Esophagus squamous epithelium (tissue), 5 donors: ENCODE results near the gene HEPACAM. TPM values are rescaled to one million over a fixed set of nuclear protein-coding genes. Genes with fewer than 3 reads are reported as not detected.
"Not testable (repeated sequence)": the region's sequence is repeated elsewhere in the genome, so short reads cannot be mapped to it uniquely, and the experiment has no call there.

Source experiments
- DNase-seq: peaks from one replicate; lab custom pipeline; 2025; lab: John Stamatoyannopoulos, UW
- H3K27ac ChIP-seq, 4 donors: fragments of 200-600 bp; sonication (generic); one replicate each; pipeline ENCODE4 v1.5.1; 2016 to 2019; ENCODE audit warnings: mild to moderate bottlenecking in 1 of 4
- H3K27me3 ChIP-seq, 4 donors: fragments of 200-600 bp; sonication (generic); 1 replicate in 3 of 4; 2 replicates in 1 of 4; pipeline versions ENCODE4 v1.5.1 to v1.6.0; 2017 to 2021; ENCODE audit warnings: antibody characterized with exemption in 1 of 4
- H3K36me3 ChIP-seq, 3 donors: fragments of 200-600 bp; sonication (generic); one replicate each; pipeline ENCODE4 v1.5.1; 2016 to 2019
- H3K4me1 ChIP-seq, 3 donors: fragments of 200-600 bp; sonication (generic); one replicate each; pipeline ENCODE4 v1.5.1; 2017 to 2019
- H3K4me3 ChIP-seq, 4 donors: fragments of 200-600 bp; sonication (generic); 1 replicate in 3 of 4; 2 replicates in 1 of 4; pipeline ENCODE4 v1.5.1; 2016 to 2019; ENCODE audit warnings: mild to moderate bottlenecking in 2 of 4, moderate library complexity in 1 of 4
- H3K9me3 ChIP-seq, 3 donors: fragments of 200-600 bp; sonication (generic); one replicate each; pipeline ENCODE4 v1.5.1; 2016 to 2019
- CTCF ChIP-seq, 6 experiments: fragments of 450-650 bp in 4 of 6; fragments of 200-600 bp in 2 of 6; sonication (generic) in 2 of 6; IDR thresholded peaks; one replicate each; pipeline ENCODE4 v1.5.1; 2016 to 2019; ENCODE audit warnings: antibody characterized with exemption in 6 of 6, mild to moderate bottlenecking in 4 of 6, moderate library complexity in 4 of 6
- POLR2A ChIP-seq, 4 donors: fragments of 450-650 bp; IDR thresholded peaks; one replicate each; pipeline ENCODE4 v1.6.1; 2017; ENCODE audit warnings: antibody characterized with exemption in 4 of 4, mild to moderate bottlenecking in 4 of 4, moderate library complexity in 3 of 4
- WGBS, 2 donors: methylation state at CpG; one replicate each; pipeline ENCODE4 v1.1.5; 2018; 5-methylcytosine and 5-hydroxymethylcytosine counted together
- intact Hi-C: fragments of 100-400 bp; cut with DNase I; formaldehyde crosslinking; loops from one replicate; pipeline ENCODE4 v1.15.0; 2022
- total RNA-seq, 4 donors: library from RNA; depleted of rRNA; stranded (reverse); fragments of >200 nt; gene quantifications; one replicate each; pipeline ENCODE4 v1.1.0, GENCODE V29; 2016
- donor health status: DM: yes; HTN: yes; CAD: no.

The HEPACAM gene
- total RNA-seq, 4 donors from 2014 or later, result not detected

DNA sequence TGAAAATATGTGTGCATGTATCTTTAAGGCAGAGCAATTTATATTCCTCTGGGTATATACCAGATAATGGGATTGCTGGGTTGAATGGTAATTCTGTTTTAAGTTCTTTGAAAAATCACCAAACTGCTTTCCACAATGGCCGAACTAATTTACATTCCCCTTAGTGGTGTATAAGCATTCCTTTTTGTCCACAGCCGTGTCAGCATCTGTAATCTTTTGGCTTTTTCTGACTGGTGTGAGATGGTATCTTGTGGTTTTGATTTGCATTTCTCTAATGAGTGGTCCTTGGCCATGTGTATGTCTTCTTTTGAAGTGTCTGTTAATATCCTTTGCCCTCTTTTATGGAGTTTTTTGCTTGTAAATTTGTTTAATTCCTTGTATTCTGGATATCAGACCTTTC is 42.5 kb upstream of the HEPACAM start:
- TF ChIP-seq CTCF (IDR thresholded peaks at IDR 0.05) (no peak), POLR2A (IDR thresholded peaks at IDR 0.05) (no peak)
- H3K36me3 ChIP-seq, result peaks cover 0 to 12% (median 0%) of the 10 kb centered on the region in 3 donors
- no peak overlapping the region for H3K4me3 ChIP-seq
- H3K27me3 ChIP-seq, result no peaks in the 10 kb centered on the region
- DNase-seq, result no peak
- 83% methylated on average over 2 of the region's 2 CpGs for WGBS, 2 donors
- H3K9me3 ChIP-seq, result peaks cover 0 to 13% (median 0%) of the 10 kb centered on the region in 3 donors
- no peaks in the 10 kb centered on the region for H3K4me1 ChIP-seq
- H3K27ac ChIP-seq, result no peak overlapping the region
- intact Hi-C loops, result no loop called here

GRCh38 chr11:124977006-124977405 is 41.2 kb upstream of the HEPACAM start:
- no peaks in the 10 kb centered on the region for H3K27me3 ChIP-seq
- intact Hi-C loops, result no loop called here
- 82% methylated on average over 2 of the region's 2 CpGs for WGBS, 2 donors
- peaks cover 0 to 8% (median 0%) of the 10 kb centered on the region in 3 donors for H3K36me3 ChIP-seq
- TF ChIP-seq POLR2A (IDR thresholded peaks at IDR 0.05) (no peak), CTCF (IDR thresholded peaks at IDR 0.05) (no peak)
- no peak for DNase-seq
- peaks cover 0 to 10% (median 0%) of the 10 kb centered on the region in 3 donors for H3K9me3 ChIP-seq
- H3K4me3 ChIP-seq, result no peak overlapping the region
- H3K27ac ChIP-seq, result no peak overlapping the region
- no peaks in the 10 kb centered on the region for H3K4me1 ChIP-seq

DNA sequence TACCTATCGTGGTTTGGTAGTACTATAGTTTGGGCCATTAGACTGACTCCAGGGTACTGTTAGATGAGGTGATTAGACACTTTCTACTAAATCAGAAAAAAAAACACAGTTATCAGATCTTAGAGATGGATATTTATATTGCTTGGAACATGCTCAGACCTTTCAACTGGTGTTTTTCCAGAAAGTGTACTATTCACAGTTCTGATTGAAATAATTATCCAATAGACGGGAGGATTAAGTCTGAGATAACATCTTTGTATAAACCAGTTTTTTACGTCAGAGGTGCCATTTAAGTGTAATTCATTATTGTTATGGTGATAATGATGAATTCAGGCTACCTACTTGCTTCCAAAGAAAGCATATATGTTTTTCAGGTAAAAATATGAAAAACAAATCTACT is 40.7 kb upstream of the HEPACAM start:
- intact Hi-C loops, result no loop called here
- Histone ChIP-seq H3K27me3 (no peaks in the 10 kb centered on the region), H3K27ac (no peak overlapping the region), H3K9me3 (peaks cover 0 to 5% (median 0%) of the 10 kb centered on the region in 3 donors), H3K4me1 (no peaks in the 10 kb centered on the region), H3K36me3 (peaks cover 0 to 3% (median 0%) of the 10 kb centered on the region in 3 donors), H3K4me3 (no peak overlapping the region)
- TF ChIP-seq POLR2A (IDR thresholded peaks at IDR 0.05) (no peak), CTCF (IDR thresholded peaks at IDR 0.05) (no peak)
- no peak for DNase-seq
- 81 to 87% methylated on average over 3 of the region's 3 CpGs for WGBS, 2 donors

- no peak for TF ChIP-seq CTCF (IDR thresholded peaks at IDR 0.05)
- no peak for TF ChIP-seq POLR2A (IDR thresholded peaks at IDR 0.05)
- no peaks in the 10 kb centered on the region for H3K9me3 ChIP-seq
- no peak overlapping the region for H3K27ac ChIP-seq
Observed at GRCh38 chr11:124971810-124972209, 36.0 kb upstream of the HEPACAM start.

DNA sequence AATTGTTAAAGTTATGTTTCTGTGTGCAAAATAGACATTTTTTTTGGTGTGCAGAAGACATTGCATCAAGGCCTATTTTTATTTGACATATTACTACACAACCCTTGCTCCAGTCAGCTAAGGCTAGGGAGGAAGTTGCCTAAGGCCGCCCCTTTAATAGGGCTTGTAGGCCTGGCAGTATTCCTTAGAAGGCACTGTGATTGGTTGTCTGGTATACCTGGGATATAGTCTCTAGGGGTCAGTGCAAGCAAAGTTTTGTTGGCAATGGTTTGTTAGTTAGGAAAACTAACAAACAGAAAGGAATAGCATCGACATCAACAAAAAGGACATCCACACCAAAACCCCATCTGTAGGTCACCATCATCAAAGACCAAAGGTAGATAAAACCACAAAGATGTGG is 35.1 kb upstream of the HEPACAM start:
- H3K36me3 ChIP-seq, result no peaks in the 10 kb centered on the region
- H3K4me3 ChIP-seq, result no peak overlapping the region
- TF ChIP-seq POLR2A (IDR thresholded peaks at IDR 0.05) (no peak), CTCF (IDR thresholded peaks at IDR 0.05) (peak in 2 of 6 experiments; percentile 5 to 21)
- no peaks in the 10 kb centered on the region for H3K4me1 ChIP-seq
- no peak for DNase-seq
- no peaks in the 10 kb centered on the region for H3K27me3 ChIP-seq
- no peak overlapping the region for H3K27ac ChIP-seq
- H3K9me3 ChIP-seq, result no peaks in the 10 kb centered on the region
- 83 to 89% methylated on average over 2 of the region's 2 CpGs for WGBS, 2 donors
- intact Hi-C loops, result no loop called here

More at GRCh38 chr11:124971810-124972209, 36.0 kb upstream of the HEPACAM start:
- intact Hi-C loops, result no loop called here
- no peaks in the 10 kb centered on the region for H3K27me3 ChIP-seq
- WGBS, 2 donors, result 65 to 85% methylated on average over 2 of the region's 2 CpGs
- no peaks in the 10 kb centered on the region for H3K4me1 ChIP-seq
- DNase-seq, result no peak
- H3K36me3 ChIP-seq, result no peaks in the 10 kb centered on the region
- H3K4me3 ChIP-seq, result no peak overlapping the region

GRCh38 chr11:124968197-124968596 is 32.4 kb upstream of the HEPACAM start:
- H3K4me1 ChIP-seq, H3K9me3 ChIP-seq, intact Hi-C loops, H3K27ac ChIP-seq, H3K36me3 ChIP-seq, H3K27me3 ChIP-seq, DNase-seq, H3K4me3 ChIP-seq: not testable (repeated sequence)
- WGBS, 2 donors, result 92 to 96% methylated on average over 5 to 10 of the region's 13 CpGs
